HepG2 (cell line): ENCODE measurements around the gene NID1. TPM values are rescaled to one million over a fixed set of nuclear protein-coding genes. Genes with fewer than 3 reads are reported as not detected.

ENCODE experiments used
- ARHGAP35 ChIP-seq: sonication (generic); formaldehyde crosslinking; IDR thresholded peaks from 2 replicates; pipeline ENCODE4 v1.9.0; 2022; ENCODE audit warnings: mild to moderate bottlenecking, inconsistent platforms, moderate library complexity, missing genetic modification reagents, borderline replicate concordance
- CEBPB ChIP-seq: IDR thresholded peaks from 2 replicates; pipeline ENCODE4 v1.6.1; 2011; ENCODE audit warnings: low read depth, low read length, improper control_type of control experiment, borderline replicate concordance
- FOXC1 ChIP-seq: sonication (generic); formaldehyde crosslinking; IDR thresholded peaks from 2 replicates; pipeline ENCODE4 v1.8.0; 2022; ENCODE audit warnings: mild to moderate bottlenecking, missing genetic modification reagents, borderline replicate concordance
- HNRNPH1 ChIP-seq: fragments of 200-400 bp; formaldehyde crosslinking; optimal IDR thresholded peaks from 2 replicates; pipeline ENCODE3; 2017; ENCODE audit warnings: mild to moderate bottlenecking, low read depth, low read length
- KDM5B ChIP-seq: sonication (generic); formaldehyde crosslinking; IDR thresholded peaks from 2 replicates; pipeline ENCODE4 v1.4.0; 2020; ENCODE audit warnings: missing genetic modification reagents, mild to moderate bottlenecking, borderline replicate concordance
- MAZ ChIP-seq, 2 experiments: sonication (generic) in 1 of 2; formaldehyde crosslinking in 1 of 2; IDR thresholded peaks; 2 replicates each; pipeline versions ENCODE4 v1.5.0 to v1.6.1; 2012 to 2020; ENCODE audit warnings: low read depth in 2 of 2, mild to moderate bottlenecking in 2 of 2, borderline replicate concordance in 1 of 2, improper control_type of control experiment in 1 of 2, low read length in 1 of 2, missing genetic modification reagents in 1 of 2, moderate library complexity in 1 of 2
- MBNL3 ChIP-seq: fragments of 250-450 bp; sonication (Bioruptor Pico); conservative IDR thresholded peaks from 2 replicates; pipeline ENCODE4 v1.8.0; 2022; ENCODE audit warnings: mild to moderate bottlenecking, inconsistent platforms
- MXD3 ChIP-seq: IDR thresholded peaks from 2 replicates; pipeline ENCODE4 v1.6.1; 2016; ENCODE audit warnings: mild to moderate bottlenecking, missing biosample characterization, missing genetic modification reagents
- NCOR1 ChIP-seq: fragments of 200-600 bp; sonication (generic); IDR thresholded peaks from 2 replicates; pipeline ENCODE4 v1.7.0; 2017; ENCODE audit warnings: antibody characterized with exemption, low read length, borderline replicate concordance
- NONO ChIP-seq, 2 experiments: fragments of 450-650 bp in 1 of 2; sonication (generic) in 1 of 2; formaldehyde crosslinking in 1 of 2; IDR thresholded peaks in 1 of 2; conservative IDR thresholded peaks in 1 of 2; 2 replicates each; pipeline versions ENCODE4 v1.6.1 to v1.8.0; 2017 to 2022; ENCODE audit warnings: mild to moderate bottlenecking in 1 of 2, missing genetic modification reagents in 1 of 2, moderate library complexity in 1 of 2
- NR3C1 ChIP-seq: sonication (generic); formaldehyde crosslinking; IDR thresholded peaks from 2 replicates; pipeline ENCODE4 v1.4.0; 2020; ENCODE audit warnings: missing genetic modification reagents
- POGZ ChIP-seq: sonication (generic); formaldehyde crosslinking; IDR thresholded peaks from 2 replicates; pipeline ENCODE4 v1.4.0; 2020; ENCODE audit warnings: mild to moderate bottlenecking, missing genetic modification reagents
- TSC22D2 ChIP-seq: sonication (generic); formaldehyde crosslinking; IDR thresholded peaks from 2 replicates; pipeline ENCODE4 v1.5.1; 2020; ENCODE audit warnings: missing genetic modification reagents, mild to moderate bottlenecking, borderline replicate concordance
- YY1 ChIP-seq: IDR thresholded peaks from 2 replicates; pipeline ENCODE4 v1.6.1; 2011; ENCODE audit warnings: low read length, low read depth, moderate library complexity, mild to moderate bottlenecking; ENCODE audit not compliant: insufficient read depth, insufficient replicate concordance
- ZFP90 ChIP-seq: sonication (generic); formaldehyde crosslinking; IDR thresholded peaks from 2 replicates; pipeline ENCODE4 v1.8.0; 2022; ENCODE audit warnings: missing genetic modification reagents, mild to moderate bottlenecking, inconsistent platforms, borderline replicate concordance
- ZNF3 ChIP-seq: IDR thresholded peaks from 2 replicates; pipeline ENCODE4 v1.7.0; 2017; ENCODE audit warnings: inconsistent platforms
- ZNF740 ChIP-seq: sonication (generic); formaldehyde crosslinking; IDR thresholded peaks from 2 replicates; pipeline ENCODE4 v1.4.0; 2020; ENCODE audit warnings: missing genetic modification reagents
- ZNF766 ChIP-seq: sonication (generic); formaldehyde crosslinking; IDR thresholded peaks from 2 replicates; pipeline ENCODE4 v1.5.0; 2020; ENCODE audit warnings: missing genetic modification reagents, borderline replicate concordance
- polyA plus RNA-seq, 8 experiments: library from polyadenylated mRNA; depleted of rRNA in 3 of 8; stranded (reverse) in 7 of 8; unstranded in 1 of 8; fragments of >200 nt; fragmentation: Illumina TruSeq in 4 of 8; extraction: Trizol in 4 of 8; gene quantifications; 2 replicates each; pipeline versions ENCODE4 v1.2.1 to v1.2.3, GENCODE V29; 2011 to 2016; ENCODE audit warnings: low read depth in 4 of 8, missing spikeins in 1 of 8, mixed read lengths in 1 of 8; ENCODE audit not compliant: insufficient read depth in 1 of 8
- total RNA-seq, 5 experiments: library from RNA; depleted of rRNA; stranded (reverse); fragments of >200 nt; fragmentation: Illumina TruSeq; extraction: Trizol; gene quantifications; 2 replicates each; pipeline ENCODE4 v1.2.3, GENCODE V29; 2016; ENCODE audit warnings: low read depth in 1 of 5
- TF ChIP-seq, protein P1 (sequence below): sonication (generic); formaldehyde crosslinking; IDR thresholded peaks from 2 replicates; pipeline ENCODE4 v1.4.0; 2020; ENCODE audit warnings: mild to moderate bottlenecking, missing genetic modification reagents
- TF ChIP-seq, protein P2 (sequence below): IDR thresholded peaks from 2 replicates; pipeline ENCODE4 v1.6.1; 2012; ENCODE audit warnings: inconsistent platforms
- TF ChIP-seq, protein P3 (sequence below): IDR thresholded peaks from 2 replicates; pipeline ENCODE4 v1.6.1; 2016; ENCODE audit warnings: missing compliant biosample characterization, missing genetic modification reagents, borderline replicate concordance

Gene NID1
- total and polyA plus RNA-seq, 2 of the 13 experiments (the other 11 are each of a cell fraction or from before 2014, with no cell fraction given) = 50.2 to 56.1 TPM

GRCh38 chr1:235971571-235972310, 93.1 kb downstream of the NID1 start (continued):
- TF ChIP-seq FOXC1 (CRISPR knock-in tag) (0 out of 2 replicates have a peak, but pooled peaks have one; percentile 63), KDM5B (CRISPR knock-in tag) (no peak; the same call in 1 of the 2 replicates), HNRNPH1 (no peak), NR3C1 (CRISPR knock-in tag) (no peak), ZFP90 (CRISPR knock-in tag) (0 out of 2 replicates have a peak, but pooled peaks have one; percentile 60), TSC22D2 (no peak), MXD3 (CRISPR knock-in tag) (peak; percentile 29; the same call in 1 of the 2 replicates), MBNL3 (CRISPR knock-in tag) (no peak), NCOR1 (no peak), NONO (IDR thresholded peaks at IDR 0.05) (no peak), NONO (CRISPR knock-in tag; conservative IDR thresholded peaks at IDR 0.05) (0 out of 2 replicates have a peak, but pooled peaks have one; percentile 27), ZNF740 (CRISPR knock-in tag) (no peak), MAZ (IDR thresholded peaks at IDR 0.05; ENCODE audit: borderline replicate concordance, low read depth, low read length) (peak; percentile 61; the same call in 1 of the 2 replicates), MAZ (CRISPR knock-in tag; IDR thresholded peaks at IDR 0.05; ENCODE audit: low read depth) (no peak), CEBPB (no peak), ARHGAP35 (no peak), ZNF766 (CRISPR knock-in tag) (0 out of 2 replicates have a peak, but pooled peaks have one; percentile 47), POGZ (CRISPR knock-in tag) (0 out of 2 replicates have a peak, but pooled peaks have one; percentile 39), ZNF3 (CRISPR knock-in tag) (no peak), YY1 (peak; percentile 16)
- TF ChIP-seq, protein P1, sequence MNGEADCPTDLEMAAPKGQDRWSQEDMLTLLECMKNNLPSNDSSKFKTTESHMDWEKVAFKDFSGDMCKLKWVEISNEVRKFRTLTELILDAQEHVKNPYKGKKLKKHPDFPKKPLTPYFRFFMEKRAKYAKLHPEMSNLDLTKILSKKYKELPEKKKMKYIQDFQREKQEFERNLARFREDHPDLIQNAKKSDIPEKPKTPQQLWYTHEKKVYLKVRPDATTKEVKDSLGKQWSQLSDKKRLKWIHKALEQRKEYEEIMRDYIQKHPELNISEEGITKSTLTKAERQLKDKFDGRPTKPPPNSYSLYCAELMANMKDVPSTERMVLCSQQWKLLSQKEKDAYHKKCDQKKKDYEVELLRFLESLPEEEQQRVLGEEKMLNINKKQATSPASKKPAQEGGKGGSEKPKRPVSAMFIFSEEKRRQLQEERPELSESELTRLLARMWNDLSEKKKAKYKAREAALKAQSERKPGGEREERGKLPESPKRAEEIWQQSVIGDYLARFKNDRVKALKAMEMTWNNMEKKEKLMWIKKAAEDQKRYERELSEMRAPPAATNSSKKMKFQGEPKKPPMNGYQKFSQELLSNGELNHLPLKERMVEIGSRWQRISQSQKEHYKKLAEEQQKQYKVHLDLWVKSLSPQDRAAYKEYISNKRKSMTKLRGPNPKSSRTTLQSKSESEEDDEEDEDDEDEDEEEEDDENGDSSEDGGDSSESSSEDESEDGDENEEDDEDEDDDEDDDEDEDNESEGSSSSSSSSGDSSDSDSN = peak; percentile 36; the same call in 1 of the 2 replicates
- TF ChIP-seq, protein P2, sequence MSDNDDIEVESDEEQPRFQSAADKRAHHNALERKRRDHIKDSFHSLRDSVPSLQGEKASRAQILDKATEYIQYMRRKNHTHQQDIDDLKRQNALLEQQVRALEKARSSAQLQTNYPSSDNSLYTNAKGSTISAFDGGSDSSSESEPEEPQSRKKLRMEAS = 0 out of 2 replicates have a peak, but pooled peaks have one; percentile 24
- TF ChIP-seq, protein P3, sequence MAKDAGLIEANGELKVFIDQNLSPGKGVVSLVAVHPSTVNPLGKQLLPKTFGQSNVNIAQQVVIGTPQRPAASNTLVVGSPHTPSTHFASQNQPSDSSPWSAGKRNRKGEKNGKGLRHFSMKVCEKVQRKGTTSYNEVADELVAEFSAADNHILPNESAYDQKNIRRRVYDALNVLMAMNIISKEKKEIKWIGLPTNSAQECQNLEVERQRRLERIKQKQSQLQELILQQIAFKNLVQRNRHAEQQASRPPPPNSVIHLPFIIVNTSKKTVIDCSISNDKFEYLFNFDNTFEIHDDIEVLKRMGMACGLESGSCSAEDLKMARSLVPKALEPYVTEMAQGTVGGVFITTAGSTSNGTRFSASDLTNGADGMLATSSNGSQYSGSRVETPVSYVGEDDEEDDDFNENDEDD (CRISPR knock-in tag) = peak; percentile 88; the same call in 1 of the 2 replicates
